ENCODE data around the gene MPC1.

MPC1 gene

DNA sequence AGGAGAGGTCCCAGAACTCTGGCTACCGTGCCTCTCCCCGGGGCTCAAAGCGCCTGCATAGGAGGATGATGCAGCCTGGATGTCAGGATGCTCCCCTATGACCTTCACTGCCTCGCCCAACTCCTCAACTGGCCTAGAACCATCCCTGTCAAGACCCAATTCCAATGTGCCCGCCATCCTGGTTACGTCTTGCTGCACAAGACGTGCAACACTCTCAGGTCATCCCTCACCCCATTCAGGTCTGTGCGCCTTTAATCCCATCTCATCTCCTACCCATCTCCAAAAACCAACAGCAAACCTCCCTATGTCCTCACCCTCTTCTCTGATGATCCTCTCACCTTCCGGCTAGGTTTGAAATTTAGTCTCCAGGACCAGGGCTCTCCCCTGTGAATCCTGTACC, 43.9 kb downstream of the MPC1 start:
- Histone ChIP-seq H3K4me1 (ENCODE audit: control insufficient read depth, insufficient read depth, low read length) (peaks cover 20% of the 10 kb centered on the region), H3K9ac (ENCODE audit: low read length) (no peak overlapping the region), H3K27me3 (ENCODE audit: control insufficient read depth, insufficient read depth, low read length) (no peaks in the 10 kb centered on the region), H3K9me3 (ENCODE audit: control insufficient read depth, low read length) (no peaks in the 10 kb centered on the region), H3K36me3 (ENCODE audit: control insufficient read depth, insufficient read depth, low read length) (no peaks in the 10 kb centered on the region), H3K4me3 (ENCODE audit: low read length) (no peak overlapping the region)

DNA sequence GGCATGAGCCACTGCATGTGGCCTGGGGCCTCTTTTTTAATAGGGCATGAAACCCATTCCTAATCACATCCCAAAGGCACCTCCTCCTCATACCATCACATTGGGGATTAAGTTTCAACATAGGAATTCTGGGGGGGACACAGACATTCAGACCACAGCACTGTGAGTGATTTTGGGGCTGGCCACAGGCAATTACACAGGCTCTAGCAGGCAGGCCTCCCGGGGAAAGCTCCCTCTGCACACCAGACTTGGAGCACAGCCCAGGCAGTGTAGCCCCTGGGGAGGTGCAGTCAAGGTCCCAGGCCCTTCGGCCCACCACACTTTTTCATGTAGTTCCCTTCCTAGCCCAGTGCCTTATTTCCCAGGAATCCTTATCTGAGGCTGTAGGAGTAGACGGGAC, 45.9 kb downstream of the MPC1 start:
- Histone ChIP-seq H3K4me1 (ENCODE audit: control insufficient read depth, insufficient read depth, low read length) (peaks cover 17% of the 10 kb centered on the region), H3K27me3 (ENCODE audit: control insufficient read depth, insufficient read depth, low read length) (no peaks in the 10 kb centered on the region), H3K36me3 (ENCODE audit: control insufficient read depth, insufficient read depth, low read length) (no peaks in the 10 kb centered on the region), H3K4me3 (ENCODE audit: low read length) (no peak overlapping the region), H3K9ac (ENCODE audit: low read length) (no peak overlapping the region), H3K9me3 (ENCODE audit: control insufficient read depth, low read length) (no peaks in the 10 kb centered on the region)

DNA sequence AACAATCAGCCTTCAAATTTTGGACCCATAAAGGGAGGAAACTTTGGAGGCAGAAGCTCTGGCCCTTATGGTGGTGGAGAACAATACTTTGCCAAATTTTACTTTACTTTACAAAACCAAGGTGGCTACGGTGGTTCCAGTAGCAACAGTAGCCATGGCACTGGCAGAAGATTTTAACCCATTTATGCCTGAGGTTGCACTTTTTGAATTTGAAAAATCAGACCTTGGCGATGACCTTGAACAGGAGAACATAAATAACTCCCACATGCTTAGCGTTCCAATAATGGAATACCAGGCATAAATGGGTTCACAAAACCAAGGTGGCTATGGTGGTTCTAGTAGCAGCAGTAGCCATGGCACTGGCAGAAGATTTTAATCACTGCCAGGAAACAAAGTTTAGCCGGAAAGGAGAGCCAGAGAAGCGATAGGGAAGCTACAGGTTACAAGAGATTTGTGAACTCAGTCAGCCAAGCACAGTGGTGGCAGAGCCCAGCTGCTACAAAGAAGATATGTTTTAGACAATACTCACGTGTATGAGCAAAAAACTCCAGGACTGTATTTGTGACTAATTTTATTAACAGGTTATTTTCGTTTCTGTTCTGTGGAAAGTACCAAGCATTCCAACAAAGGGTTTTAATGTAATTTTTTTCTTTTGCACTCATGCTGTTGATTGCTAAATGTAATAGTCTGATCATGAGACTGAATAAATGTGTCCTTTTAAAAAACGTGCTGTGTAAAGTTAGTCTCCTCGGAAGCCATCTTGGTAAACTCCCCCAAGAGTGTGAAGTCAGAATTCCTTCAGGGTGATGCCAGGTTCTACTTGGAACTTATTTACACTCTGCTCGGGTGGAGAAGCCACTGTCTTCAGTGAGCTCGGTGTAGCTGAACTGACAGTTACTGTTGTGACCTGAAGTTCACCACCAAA, 47.1 kb downstream of the MPC1 start:
- H3K36me3 ChIP-seq (ENCODE audit: control insufficient read depth, insufficient read depth, low read length): no peaks in the 10 kb centered on the region
- H3K27me3 ChIP-seq (ENCODE audit: control insufficient read depth, insufficient read depth, low read length): no peaks in the 10 kb centered on the region
- H3K4me3 ChIP-seq (ENCODE audit: low read length): no peak overlapping the region
- H3K4me1 ChIP-seq (ENCODE audit: control insufficient read depth, insufficient read depth, low read length): peaks cover 20% of the 10 kb centered on the region
- no peak overlapping the region for H3K9ac ChIP-seq (ENCODE audit: low read length)
- no peaks in the 10 kb centered on the region for H3K9me3 ChIP-seq (ENCODE audit: control insufficient read depth, low read length)

DNA sequence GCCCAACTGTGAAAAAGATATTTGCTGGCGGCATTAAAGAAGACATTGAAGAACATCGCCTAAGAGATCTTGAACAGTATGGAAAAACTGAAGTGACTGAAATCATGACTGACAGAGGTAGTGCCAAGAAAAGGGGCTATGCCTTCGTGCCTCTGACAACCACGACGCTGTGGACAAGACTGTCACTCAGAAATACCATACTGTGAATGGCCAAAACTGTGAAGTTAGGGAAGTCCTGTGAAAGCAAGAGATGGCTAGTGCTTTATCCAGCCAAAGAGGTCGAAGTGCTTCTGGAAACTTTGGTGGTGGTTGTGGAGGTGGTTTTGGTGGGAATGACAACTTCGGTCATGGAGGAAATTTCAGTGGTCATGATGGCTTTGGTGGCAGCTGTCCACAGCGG, 47.9 kb downstream of the MPC1 start:
- no peak overlapping the region for H3K9ac ChIP-seq (ENCODE audit: low read length)
- H3K4me3 ChIP-seq (ENCODE audit: low read length): no peak overlapping the region
- no peaks in the 10 kb centered on the region for H3K36me3 ChIP-seq (ENCODE audit: control insufficient read depth, insufficient read depth, low read length)
- peaks cover 15% of the 10 kb centered on the region for H3K4me1 ChIP-seq (ENCODE audit: control insufficient read depth, insufficient read depth, low read length)
- H3K27me3 ChIP-seq (ENCODE audit: control insufficient read depth, insufficient read depth, low read length): no peaks in the 10 kb centered on the region
- no peaks in the 10 kb centered on the region for H3K9me3 ChIP-seq (ENCODE audit: control insufficient read depth, low read length)

DNA sequence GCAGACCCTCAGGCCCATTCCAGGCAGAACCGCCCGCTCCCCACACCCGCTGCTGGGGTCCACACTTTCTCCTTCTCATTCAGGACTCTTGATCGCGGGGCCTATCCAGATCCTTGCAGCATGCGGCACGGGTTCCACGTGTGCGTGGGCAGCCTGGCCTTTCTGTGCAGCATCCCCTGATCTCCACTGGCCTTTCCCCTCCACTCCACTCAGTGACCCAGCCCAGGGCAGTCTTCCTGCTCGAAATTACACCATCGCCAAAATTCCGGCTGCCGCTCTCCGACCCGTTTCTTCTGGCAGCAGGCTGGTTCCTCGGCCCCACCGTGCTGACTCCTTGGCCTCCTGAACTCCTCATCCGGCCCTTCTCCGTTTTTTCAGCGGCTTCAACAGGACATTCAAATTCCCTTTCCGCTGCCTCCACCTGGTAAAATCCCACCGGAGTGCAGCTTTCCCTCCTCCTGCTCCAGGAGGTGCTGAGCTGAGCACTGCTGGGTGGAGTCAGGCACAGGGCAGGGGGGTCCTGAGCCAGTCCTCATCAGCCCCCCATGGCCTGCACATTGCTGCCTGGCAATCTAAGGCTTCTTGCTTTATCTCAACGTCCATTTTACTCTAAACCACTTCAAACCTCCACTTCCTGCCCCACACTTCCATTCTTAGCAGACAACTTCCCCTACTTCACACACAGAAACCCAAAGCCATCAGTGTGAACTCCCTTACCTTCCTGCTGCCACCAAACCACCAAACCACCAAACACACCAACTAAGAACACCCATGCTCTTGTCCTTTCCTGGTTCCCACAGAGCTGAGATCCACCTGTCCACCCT, 49.4 kb downstream of the MPC1 start:
- no peaks in the 10 kb centered on the region for H3K36me3 ChIP-seq (ENCODE audit: control insufficient read depth, insufficient read depth, low read length)
- no peak overlapping the region for H3K4me3 ChIP-seq (ENCODE audit: low read length)
- no peak overlapping the region for H3K9ac ChIP-seq (ENCODE audit: low read length)
- peaks cover 12% of the 10 kb centered on the region for H3K4me1 ChIP-seq (ENCODE audit: control insufficient read depth, insufficient read depth, low read length)
- no peaks in the 10 kb centered on the region for H3K9me3 ChIP-seq (ENCODE audit: control insufficient read depth, low read length)
- no peaks in the 10 kb centered on the region for H3K27me3 ChIP-seq (ENCODE audit: control insufficient read depth, insufficient read depth, low read length)

DNA sequence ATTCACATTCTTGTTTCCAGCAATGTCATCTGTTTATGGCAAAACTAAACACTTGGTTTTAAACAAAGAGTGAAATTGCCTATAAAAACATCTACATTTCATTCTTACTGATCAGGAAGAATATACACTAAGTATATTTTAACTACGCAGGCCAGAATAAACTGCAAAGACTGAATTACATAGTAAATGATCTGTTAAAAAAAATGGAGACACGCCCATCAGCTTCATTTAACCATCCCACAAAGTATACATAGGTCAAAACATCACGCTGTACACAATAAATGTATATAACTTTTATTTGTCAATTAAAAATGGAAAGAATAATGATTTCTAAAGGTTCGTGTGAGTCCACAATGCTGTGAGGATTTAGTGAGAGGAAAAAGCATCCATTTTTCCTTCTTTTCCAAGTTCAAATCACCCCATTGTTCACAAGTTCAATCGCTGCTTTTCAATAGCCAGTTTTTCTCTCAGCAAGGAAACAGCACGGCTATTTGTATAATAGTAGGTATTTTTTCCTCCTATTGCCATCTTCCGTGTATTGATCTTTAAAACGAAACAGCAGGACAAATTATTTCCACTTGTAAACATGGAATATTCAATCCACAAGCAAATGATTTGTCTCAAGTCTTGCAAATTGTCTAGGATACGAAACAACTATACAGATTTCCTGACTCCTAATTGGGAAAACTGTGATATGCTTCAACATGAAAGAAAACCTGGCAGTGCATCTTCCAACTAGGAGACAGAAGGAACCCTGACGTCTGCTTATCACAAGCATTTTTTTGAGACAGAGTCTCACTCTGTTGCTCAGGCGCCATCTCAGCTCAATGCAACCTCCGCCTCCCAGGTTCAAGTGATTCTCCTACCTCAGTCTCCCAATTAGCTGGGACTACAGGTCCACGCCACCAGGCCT, 51.0 kb downstream of the MPC1 start:
- H3K9ac ChIP-seq (ENCODE audit: low read length): no peak overlapping the region
- no peak overlapping the region for H3K4me3 ChIP-seq (ENCODE audit: low read length)
- H3K27me3 ChIP-seq (ENCODE audit: control insufficient read depth, insufficient read depth, low read length): no peaks in the 10 kb centered on the region
- H3K9me3 ChIP-seq (ENCODE audit: control insufficient read depth, low read length): no peaks in the 10 kb centered on the region
- no peaks in the 10 kb centered on the region for H3K36me3 ChIP-seq (ENCODE audit: control insufficient read depth, insufficient read depth, low read length)
- H3K4me1 ChIP-seq (ENCODE audit: control insufficient read depth, insufficient read depth, low read length): peaks cover 12% of the 10 kb centered on the region

DNA sequence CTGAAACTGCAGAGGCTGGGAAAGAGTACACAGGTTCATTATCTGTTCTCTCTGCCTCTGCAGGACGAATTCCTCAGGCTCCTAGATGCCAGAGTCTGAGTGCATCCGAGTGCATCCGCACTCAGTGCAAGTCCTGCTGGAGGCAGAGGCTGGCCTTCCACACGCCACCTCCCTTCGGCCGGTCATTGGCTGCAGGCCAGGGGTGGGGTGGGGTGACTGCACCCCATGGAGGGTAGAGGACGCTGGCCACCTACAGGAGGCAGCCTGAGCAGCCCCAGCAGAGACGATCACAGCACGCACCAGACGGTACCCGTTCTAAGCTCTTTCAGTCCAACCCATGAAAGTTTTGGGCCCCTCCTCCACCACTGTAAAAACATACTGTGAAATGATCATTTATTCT, 52.1 kb downstream of the MPC1 start:
- no peaks in the 10 kb centered on the region for H3K27me3 ChIP-seq (ENCODE audit: control insufficient read depth, insufficient read depth, low read length)
- H3K36me3 ChIP-seq (ENCODE audit: control insufficient read depth, insufficient read depth, low read length): no peaks in the 10 kb centered on the region
- H3K4me1 ChIP-seq (ENCODE audit: control insufficient read depth, insufficient read depth, low read length): peaks cover 12% of the 10 kb centered on the region
- H3K9ac ChIP-seq (ENCODE audit: low read length): no peak overlapping the region
- H3K4me3 ChIP-seq (ENCODE audit: low read length): no peak overlapping the region
- H3K9me3 ChIP-seq (ENCODE audit: control insufficient read depth, low read length): no peaks in the 10 kb centered on the region

DNA sequence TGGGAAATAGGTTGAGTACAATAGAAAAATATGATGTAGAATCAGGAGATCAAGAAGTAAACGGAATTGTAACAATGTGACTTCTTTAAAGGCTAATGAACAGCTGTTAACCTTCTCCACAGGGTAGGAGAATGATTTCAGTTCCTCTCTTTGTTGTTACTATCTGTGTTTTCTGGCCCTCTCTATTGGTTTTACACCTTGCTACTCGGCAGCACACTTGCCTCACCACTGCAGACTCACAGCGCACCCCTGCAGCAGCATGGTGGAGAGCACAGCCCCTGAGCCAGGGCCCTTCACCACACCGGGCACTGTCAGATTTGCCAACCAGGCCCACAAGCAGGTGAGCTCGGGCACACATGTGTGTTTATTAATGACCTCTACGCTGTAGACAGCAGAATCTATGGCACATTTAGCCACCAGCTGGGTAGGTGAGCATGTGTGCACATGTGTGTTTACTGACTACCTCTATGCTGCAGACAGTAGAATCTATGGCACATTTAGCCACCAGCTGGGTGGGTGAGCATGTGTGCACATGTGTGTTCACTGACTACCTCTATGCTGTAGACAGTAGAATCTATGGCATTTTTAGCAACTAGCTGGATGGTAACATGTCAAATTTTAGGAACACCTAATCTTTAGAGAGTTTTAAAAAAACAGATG, 57.2 kb downstream of the MPC1 start:
- Histone ChIP-seq H3K9me3 (ENCODE audit: control insufficient read depth, low read length) (no peaks in the 10 kb centered on the region), H3K9ac (ENCODE audit: low read length) (no peak overlapping the region), H3K4me3 (ENCODE audit: low read length) (no peak overlapping the region), H3K4me1 (ENCODE audit: control insufficient read depth, insufficient read depth, low read length) (peaks cover under 1% of the 10 kb centered on the region), H3K27me3 (ENCODE audit: control insufficient read depth, insufficient read depth, low read length) (no peaks in the 10 kb centered on the region), H3K36me3 (ENCODE audit: control insufficient read depth, insufficient read depth, low read length) (no peaks in the 10 kb centered on the region)

DNA sequence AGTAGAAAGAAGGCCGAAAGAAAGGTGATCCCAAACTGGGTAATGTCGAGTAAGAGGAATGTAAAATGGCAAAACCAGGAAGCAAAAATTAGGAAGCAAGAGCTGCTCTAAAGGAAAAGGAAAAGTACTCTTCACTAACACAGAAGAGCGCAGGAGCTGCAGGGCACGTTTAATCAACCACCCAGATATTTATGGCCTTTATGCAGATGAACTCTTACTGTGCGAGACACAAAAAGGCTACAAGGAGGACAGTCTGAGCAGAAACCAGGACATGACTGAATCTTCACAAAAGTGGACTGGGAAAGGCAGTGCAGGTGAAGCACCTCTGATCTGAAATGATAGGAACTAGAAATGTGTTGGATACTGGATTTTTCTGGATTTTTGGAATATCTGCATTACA, 59.3 kb downstream of the MPC1 start:
- H3K27me3 ChIP-seq (ENCODE audit: control insufficient read depth, insufficient read depth, low read length): no peaks in the 10 kb centered on the region
- no peaks in the 10 kb centered on the region for H3K9me3 ChIP-seq (ENCODE audit: control insufficient read depth, low read length)
- no peak overlapping the region for H3K4me3 ChIP-seq (ENCODE audit: low read length)
- no peaks in the 10 kb centered on the region for H3K4me1 ChIP-seq (ENCODE audit: control insufficient read depth, insufficient read depth, low read length)
- no peaks in the 10 kb centered on the region for H3K36me3 ChIP-seq (ENCODE audit: control insufficient read depth, insufficient read depth, low read length)
- no peak overlapping the region for H3K9ac ChIP-seq (ENCODE audit: low read length)

DNA sequence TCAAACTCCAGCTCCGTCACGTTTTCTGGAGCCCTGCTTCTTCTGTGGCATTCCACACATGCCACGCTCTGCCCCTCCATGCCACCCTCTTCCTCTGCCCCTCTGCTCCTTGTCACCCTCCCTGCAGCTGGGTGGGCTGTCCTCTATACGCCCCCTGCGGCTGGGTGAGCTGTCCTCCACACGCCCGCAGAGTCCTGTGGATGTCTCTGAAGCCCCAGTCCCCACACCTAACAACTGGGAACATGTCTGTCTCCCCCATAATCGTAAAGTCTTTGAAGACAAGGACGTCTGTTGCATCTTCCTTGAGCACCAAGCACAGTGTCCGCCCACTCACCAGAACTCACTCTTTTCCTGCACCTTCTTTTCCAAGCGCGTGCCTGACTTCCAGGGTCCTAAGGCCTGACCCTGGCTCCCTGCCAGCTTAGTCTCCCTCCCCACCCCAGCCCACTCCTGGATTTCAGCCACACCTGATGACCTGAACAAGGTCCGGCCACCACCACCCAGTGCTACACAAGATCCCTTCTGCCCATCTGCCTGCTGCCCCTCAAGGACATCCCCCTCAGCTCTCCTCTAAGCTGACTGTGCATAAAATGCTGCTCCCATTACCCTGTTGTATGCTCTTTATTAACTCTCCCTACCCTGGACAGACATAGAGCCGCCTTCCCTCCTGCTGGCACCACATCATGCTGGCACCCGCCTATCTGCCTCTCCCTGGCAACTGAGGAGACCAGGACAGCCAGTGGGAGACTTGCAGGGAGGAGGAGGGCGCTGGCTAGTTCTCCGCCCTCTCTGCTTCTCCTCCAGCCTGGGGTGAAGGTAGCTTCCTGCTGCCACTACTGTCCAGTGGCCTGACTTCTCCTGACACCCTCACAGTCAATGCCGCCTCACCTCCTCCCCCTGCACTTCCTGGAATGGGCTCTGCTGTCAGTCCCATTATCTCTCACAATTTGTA, 63.8 kb downstream of the MPC1 start:
- Histone ChIP-seq H3K9me3 (ENCODE audit: control insufficient read depth, low read length) (no peaks in the 10 kb centered on the region), H3K4me1 (ENCODE audit: control insufficient read depth, insufficient read depth, low read length) (no peaks in the 10 kb centered on the region), H3K4me3 (ENCODE audit: low read length) (no peak overlapping the region), H3K36me3 (ENCODE audit: control insufficient read depth, insufficient read depth, low read length) (no peaks in the 10 kb centered on the region), H3K9ac (ENCODE audit: low read length) (no peak overlapping the region), H3K27me3 (ENCODE audit: control insufficient read depth, insufficient read depth, low read length) (no peaks in the 10 kb centered on the region)
